GM23338 (cell line): Measurements from ENCODE around the gene TAS2R30.

ENCODE experiments used
- CREB1 ChIP-seq: fragments of 250-450 bp; sonication (Bioruptor Pico); IDR thresholded peaks from 2 replicates; pipeline ENCODE4 v1.5.0; 2020; ENCODE audit warnings: low read depth, mild to moderate bottlenecking, moderate library complexity
- CTCF ChIP-seq, 2 experiments: fragments of 200-600 bp in 1 of 2; sonication (generic) in 1 of 2; conservative IDR thresholded peaks; 2 replicates each; pipeline versions ENCODE4 v1.5.1 to v1.6.1; 2016 to 2017; ENCODE audit warnings: antibody characterized with exemption in 2 of 2, low read depth in 2 of 2, mild to moderate bottlenecking in 2 of 2, moderate library complexity in 1 of 2
- ETS1 ChIP-seq: IDR thresholded peaks from 2 replicates; pipeline ENCODE4 v1.6.1; 2016; ENCODE audit warnings: antibody characterized with exemption
- EZH2 ChIP-seq: fragments of 200-600 bp; sonication (generic); IDR thresholded peaks from one replicate; pipeline ENCODE4 v1.8.0; 2017; ENCODE audit warnings: antibody characterized with exemption, mild to moderate bottlenecking, low read depth; ENCODE audit not compliant: unreplicated experiment
- EZH2phosphoT487 ChIP-seq: fragments of 200-600 bp; sonication (generic); IDR thresholded peaks from one replicate; pipeline ENCODE4 v1.8.1; 2018; ENCODE audit warnings: antibody characterized with exemption; ENCODE audit not compliant: unreplicated experiment
- JUNB ChIP-seq: IDR thresholded peaks from one replicate; pipeline ENCODE4 v1.6.1; 2016; ENCODE audit warnings: antibody characterized with exemption; ENCODE audit not compliant: unreplicated experiment
- NANOG ChIP-seq: IDR thresholded peaks from 2 replicates; pipeline ENCODE4 v1.6.1; 2016; ENCODE audit warnings: antibody characterized with exemption, borderline replicate concordance
- POLR2AphosphoS5 ChIP-seq: IDR thresholded peaks from 2 replicates; pipeline ENCODE4 v1.6.1; 2016; ENCODE audit warnings: antibody characterized with exemption, low read depth
- REST ChIP-seq: IDR thresholded peaks from one replicate; pipeline ENCODE4 v1.6.1; 2018; ENCODE audit warnings: antibody characterized with exemption; ENCODE audit not compliant: unreplicated experiment
- STAT1 ChIP-seq: IDR thresholded peaks from one replicate; pipeline ENCODE4 v1.6.1; 2016; ENCODE audit warnings: antibody characterized with exemption; ENCODE audit not compliant: unreplicated experiment
- ZNF114 ChIP-seq: fragments of 250-450 bp; sonication (Bioruptor Pico); IDR thresholded peaks from 2 replicates; pipeline ENCODE4 v1.5.0; 2020; ENCODE audit warnings: mild to moderate bottlenecking, moderate library complexity
- ZNF331 ChIP-seq: fragments of 250-450 bp; sonication (Bioruptor Pico); IDR thresholded peaks from 2 replicates; pipeline ENCODE4 v1.5.0; 2020; ENCODE audit warnings: low read depth, mild to moderate bottlenecking, moderate library complexity
- ZNF462 ChIP-seq: fragments of 250-450 bp; sonication (Bioruptor Pico); IDR thresholded peaks from 2 replicates; pipeline ENCODE4 v1.5.0; 2020; ENCODE audit warnings: mild to moderate bottlenecking, moderate library complexity

GRCh38 chr12:11130382-11130781 is 4.1 kb downstream of the TAS2R30 start:
- TF ChIP-seq POLR2AphosphoS5 (no peak), CTCF (conservative IDR thresholded peaks at IDR 0.05; ENCODE audit: low read depth in 2 of 2) (no peak), EZH2phosphoT487 (no peak), EZH2 (no peak), REST (no peak), CREB1 (no peak), JUNB (no peak), ZNF331 (CRISPR knock-in tag) (no peak), ZNF462 (CRISPR knock-in tag) (no peak), ETS1 (no peak), STAT1 (no peak), ZNF114 (CRISPR knock-in tag) (no peak), NANOG (no peak)
